ENCODE results near the gene KCNH2. TPM values are rescaled to one million over a fixed set of nuclear protein-coding genes. Genes with fewer than 3 reads are reported as not detected.

Gene KCNH2
- total RNA-seq, 1 experiment from 2014 or later: 1.8 TPM

GRCh38 chr7:150997817-150998216 lies 19.7 kb upstream of the KCNH2 start:
- ChIA-PET CTCF (interaction anchor here (0.9 to 1.1 kb wide), 2 partner anchors 12 to 19 kb away, joined by 4 read pairs; no protein-coding TSS in a partner anchor), POLR2A (interaction anchor here (0.5 kb wide), 1 partner anchor 61 kb away, joined by 7 read pairs; no protein-coding TSS in a partner anchor)
- no peaks in the 10 kb centered on the region for H3K27me3 ChIP-seq (ENCODE audit: control insufficient read depth, insufficient read depth, low read length)
- TF ChIP-seq SIN3A (IDR thresholded peaks at IDR 0.05; ENCODE audit: borderline replicate concordance, insufficient read depth, low read depth, low read length) (no peak), TCF7L2 (IDR thresholded peaks at IDR 0.05; ENCODE audit: low read depth, low read length) (no peak), CTCF (IDR thresholded peaks at IDR 0.05) (no peak), REST (IDR thresholded peaks at IDR 0.05; ENCODE audit: insufficient read depth in 1 of 2, low read depth in 2 of 2, low read length in 1 of 2) (no peak), POLR2AphosphoS5 (IDR thresholded peaks at IDR 0.05; ENCODE audit: low read depth, low read length) (no peak)
- H3K4me1 ChIP-seq (ENCODE audit: control insufficient read depth, insufficient read depth, low read length): no peaks in the 10 kb centered on the region; the same call in 1 of the 2 replicates
- H3K27ac ChIP-seq (ENCODE audit: low read length): no peak overlapping the region
- no peak for ATAC-seq
- no peak overlapping the region for H3K4me3 ChIP-seq (ENCODE audit: low read depth in 2 of 2, low read length in 2 of 2)
- intact Hi-C loops (cut with micrococcal nuclease; ENCODE audit: unreplicated experiment) (no loop called here), in situ Hi-C loops (cut with HindIII; ENCODE audit: low pct_unique_long_range_greater_than_20kb, low sequenced_read_pairs) (no loop called here)
- no peak for DNase-seq (ENCODE audit: low read depth, low spot score)
- no peaks in the 10 kb centered on the region for H3K36me3 ChIP-seq (ENCODE audit: control insufficient read depth, insufficient read depth, low read length)
- BruUV-seq (replicated peaks): no TSS peak
- H3K9me3 ChIP-seq (ENCODE audit: control insufficient read depth, insufficient read depth, low read depth, low read length): no peaks in the 10 kb centered on the region

- ChIA-PET POLR2A (no interaction called here), CTCF (interaction anchor here (0.9 to 1.6 kb wide), 2 partner anchors 11 to 12 kb away, joined by 3 to 4 read pairs; no protein-coding TSS in a partner anchor)
- TF ChIP-seq SIN3A (IDR thresholded peaks at IDR 0.05; ENCODE audit: borderline replicate concordance, insufficient read depth, low read depth, low read length) (no peak), TCF7L2 (IDR thresholded peaks at IDR 0.05; ENCODE audit: low read depth, low read length) (no peak), REST (IDR thresholded peaks at IDR 0.05; ENCODE audit: insufficient read depth in 1 of 2, low read depth in 2 of 2, low read length in 1 of 2) (no peak), POLR2AphosphoS5 (IDR thresholded peaks at IDR 0.05; ENCODE audit: low read depth, low read length) (no peak), CTCF (IDR thresholded peaks at IDR 0.05) (no peak)
- no peaks in the 10 kb centered on the region for H3K9me3 ChIP-seq (ENCODE audit: control insufficient read depth, insufficient read depth, low read depth, low read length)
- no peak overlapping the region for H3K4me3 ChIP-seq (ENCODE audit: low read depth in 2 of 2, low read length in 2 of 2)
- H3K27ac ChIP-seq (ENCODE audit: low read length): no peak overlapping the region
- ATAC-seq (no peak), DNase-seq (ENCODE audit: low read depth, low spot score) (no peak)
- no peaks in the 10 kb centered on the region for H3K36me3 ChIP-seq (ENCODE audit: control insufficient read depth, insufficient read depth, low read length)
- intact Hi-C loops (cut with micrococcal nuclease; ENCODE audit: unreplicated experiment) (no loop called here), in situ Hi-C loops (cut with HindIII; ENCODE audit: low pct_unique_long_range_greater_than_20kb, low sequenced_read_pairs) (no loop called here)
- no peaks in the 10 kb centered on the region for H3K27me3 ChIP-seq (ENCODE audit: control insufficient read depth, insufficient read depth, low read length)
- no peaks in the 10 kb centered on the region; the same call in 1 of the 2 replicates for H3K4me1 ChIP-seq (ENCODE audit: control insufficient read depth, insufficient read depth, low read length)
- no TSS peak for BruUV-seq (replicated peaks)
Measured at GRCh38 chr7:150997075-150997511, 19.0 kb upstream of the KCNH2 start.
